ENCODE results near the gene ANKRD29.

The ANKRD29 gene

DNA sequence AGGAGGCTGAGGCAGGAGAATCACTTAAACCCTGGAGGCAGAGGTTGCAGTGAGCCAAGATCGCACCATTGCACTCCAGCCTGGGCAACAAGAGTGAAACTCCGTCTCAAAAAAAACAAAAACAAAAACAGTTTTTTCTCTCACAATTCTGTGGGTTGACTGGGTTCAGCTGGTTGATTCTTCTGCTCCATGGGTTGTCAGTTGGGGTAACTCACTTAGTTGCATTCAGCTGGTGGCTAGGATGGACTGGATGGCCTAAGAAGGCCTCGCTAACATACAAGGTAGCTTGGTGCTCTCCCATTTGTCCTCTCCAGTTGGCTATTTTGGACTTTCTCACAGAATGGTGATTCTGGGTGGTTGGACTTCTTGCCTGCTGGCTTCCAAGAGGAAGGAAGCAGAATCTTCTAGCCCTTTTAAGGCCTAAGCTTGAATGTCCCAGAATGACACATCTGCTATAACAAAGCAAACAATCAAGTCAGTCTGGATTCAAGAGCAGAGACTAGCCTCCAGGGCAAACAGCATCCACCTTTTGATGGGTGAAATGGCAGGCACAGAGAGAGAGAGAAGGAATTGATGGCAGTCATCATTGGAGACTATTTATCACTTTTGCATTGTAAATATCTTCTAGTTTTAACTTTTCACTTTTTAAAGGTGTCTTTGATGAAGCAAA, 44.4 kb upstream of the ANKRD29 start:
- no peak for DNase-seq (ENCODE audit: extremely low read depth, insufficient read length)
- Histone ChIP-seq H3K27me3 (replicated peaks; ENCODE audit: control insufficient read depth, insufficient read depth, low read length) (no peaks in the 10 kb centered on the region), H3K4me3 (replicated peaks; ENCODE audit: low read depth, low read length) (no peak overlapping the region), H3K36me3 (ENCODE audit: control insufficient read depth, insufficient read depth, low read length) (no peaks in the 10 kb centered on the region)
- TF ChIP-seq, protein P1, sequence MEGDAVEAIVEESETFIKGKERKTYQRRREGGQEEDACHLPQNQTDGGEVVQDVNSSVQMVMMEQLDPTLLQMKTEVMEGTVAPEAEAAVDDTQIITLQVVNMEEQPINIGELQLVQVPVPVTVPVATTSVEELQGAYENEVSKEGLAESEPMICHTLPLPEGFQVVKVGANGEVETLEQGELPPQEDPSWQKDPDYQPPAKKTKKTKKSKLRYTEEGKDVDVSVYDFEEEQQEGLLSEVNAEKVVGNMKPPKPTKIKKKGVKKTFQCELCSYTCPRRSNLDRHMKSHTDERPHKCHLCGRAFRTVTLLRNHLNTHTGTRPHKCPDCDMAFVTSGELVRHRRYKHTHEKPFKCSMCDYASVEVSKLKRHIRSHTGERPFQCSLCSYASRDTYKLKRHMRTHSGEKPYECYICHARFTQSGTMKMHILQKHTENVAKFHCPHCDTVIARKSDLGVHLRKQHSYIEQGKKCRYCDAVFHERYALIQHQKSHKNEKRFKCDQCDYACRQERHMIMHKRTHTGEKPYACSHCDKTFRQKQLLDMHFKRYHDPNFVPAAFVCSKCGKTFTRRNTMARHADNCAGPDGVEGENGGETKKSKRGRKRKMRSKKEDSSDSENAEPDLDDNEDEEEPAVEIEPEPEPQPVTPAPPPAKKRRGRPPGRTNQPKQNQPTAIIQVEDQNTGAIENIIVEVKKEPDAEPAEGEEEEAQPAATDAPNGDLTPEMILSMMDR (IDR thresholded peaks at IDR 0.05; ENCODE audit: insufficient read depth, low read length, poor library complexity, severe bottlenecking), result no peak

DNA sequence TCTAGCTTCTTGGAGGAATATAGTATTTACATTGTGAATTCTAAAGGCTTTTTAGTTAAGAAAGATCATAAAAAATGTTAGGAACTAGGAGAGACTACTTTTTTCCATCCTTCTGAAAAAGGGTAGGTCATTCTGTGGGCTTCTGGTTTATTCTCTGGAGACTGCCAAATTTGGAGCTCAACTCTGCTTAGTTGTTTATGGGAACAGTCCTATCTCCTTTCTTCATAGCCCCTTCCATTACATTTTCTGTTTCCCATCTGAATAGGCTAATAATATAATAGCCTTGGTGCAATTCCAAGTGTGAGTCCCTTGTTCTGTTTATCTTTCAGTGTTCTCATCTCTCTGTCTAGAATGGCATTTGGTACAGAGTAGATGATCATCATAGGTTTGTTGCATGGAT, 42.1 kb upstream of the ANKRD29 start:
- Histone ChIP-seq H3K36me3 (ENCODE audit: control insufficient read depth, insufficient read depth, low read length) (no peaks in the 10 kb centered on the region), H3K27me3 (replicated peaks; ENCODE audit: control insufficient read depth, insufficient read depth, low read length) (no peaks in the 10 kb centered on the region), H3K4me3 (replicated peaks; ENCODE audit: low read depth, low read length) (no peak overlapping the region)
- TF ChIP-seq, protein P1 (IDR thresholded peaks at IDR 0.05; ENCODE audit: insufficient read depth, low read length, poor library complexity, severe bottlenecking), result no peak
- no peak for DNase-seq (ENCODE audit: extremely low read depth, insufficient read length)

DNA sequence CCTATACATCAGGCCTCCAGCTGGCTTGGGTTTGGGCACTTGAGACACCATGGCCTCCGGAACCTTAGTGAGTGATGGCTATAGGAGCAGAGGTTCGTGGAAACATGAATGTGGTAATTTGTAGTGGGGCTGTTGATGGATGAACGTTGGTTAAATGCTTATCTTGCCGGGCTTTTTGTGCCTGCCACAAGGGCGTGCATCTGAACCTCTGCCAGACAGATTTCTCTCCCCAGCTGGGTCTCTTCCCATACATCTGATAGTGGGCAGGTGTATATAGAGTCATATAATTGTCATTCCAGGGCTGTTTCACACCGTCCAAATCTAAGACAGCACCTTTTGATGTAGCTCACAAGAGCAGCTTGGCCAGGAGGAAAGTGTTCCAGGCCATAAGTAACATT, 41.3 kb upstream of the ANKRD29 start:
- Histone ChIP-seq H3K4me3 (replicated peaks; ENCODE audit: low read depth, low read length) (no peak overlapping the region), H3K36me3 (ENCODE audit: control insufficient read depth, insufficient read depth, low read length) (no peaks in the 10 kb centered on the region), H3K27me3 (replicated peaks; ENCODE audit: control insufficient read depth, insufficient read depth, low read length) (no peaks in the 10 kb centered on the region)
- TF ChIP-seq, protein P1 (IDR thresholded peaks at IDR 0.05; ENCODE audit: insufficient read depth, low read length, poor library complexity, severe bottlenecking), result no peak
- no peak for DNase-seq (ENCODE audit: extremely low read depth, insufficient read length)

DNA sequence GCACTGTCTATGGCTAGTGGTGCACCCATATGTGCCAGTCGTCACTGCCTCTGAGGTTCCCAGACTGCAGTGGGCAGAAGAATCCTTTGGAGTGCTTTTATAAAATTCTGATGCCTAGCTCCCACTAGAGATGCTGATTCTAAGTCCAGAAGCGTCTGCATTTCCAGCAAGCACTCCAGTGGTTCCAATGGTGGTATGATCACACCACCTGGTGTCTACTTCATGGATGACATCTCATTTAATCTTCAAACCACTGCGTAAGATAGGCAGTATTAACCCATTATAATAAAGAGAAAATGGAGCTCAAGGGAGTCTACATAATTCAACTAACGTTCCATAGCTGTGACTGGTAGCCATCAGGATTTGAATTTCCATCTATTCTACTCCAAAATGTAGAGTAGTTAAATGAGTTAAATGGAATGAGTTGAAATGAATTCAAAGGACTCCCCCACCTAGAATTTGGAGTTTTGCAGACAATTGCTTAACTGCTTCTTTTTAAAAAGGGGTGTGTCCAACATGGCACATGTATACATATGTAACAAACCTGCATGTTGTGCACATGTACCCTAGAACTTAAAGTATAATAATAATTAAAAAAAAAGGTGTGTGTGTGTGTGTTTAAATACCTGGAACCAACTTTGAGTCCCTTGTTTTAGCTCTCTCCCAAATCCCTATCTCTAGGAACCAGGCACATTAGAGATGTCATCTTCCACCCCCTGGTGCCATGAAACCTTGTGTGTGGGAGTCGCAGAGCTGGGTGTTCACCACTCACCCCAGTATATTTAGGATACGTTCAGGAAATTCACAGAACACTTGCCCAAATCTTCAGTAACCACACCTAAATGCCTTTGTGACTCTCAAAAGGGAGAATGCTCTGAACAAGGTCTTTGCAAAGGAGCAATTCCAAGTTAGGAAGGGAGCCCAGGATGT, 40.6 kb upstream of the ANKRD29 start:
- Histone ChIP-seq H3K27me3 (replicated peaks; ENCODE audit: control insufficient read depth, insufficient read depth, low read length) (no peaks in the 10 kb centered on the region), H3K4me3 (replicated peaks; ENCODE audit: low read depth, low read length) (no peak overlapping the region), H3K36me3 (ENCODE audit: control insufficient read depth, insufficient read depth, low read length) (no peaks in the 10 kb centered on the region)
- TF ChIP-seq, protein P1 (IDR thresholded peaks at IDR 0.05; ENCODE audit: insufficient read depth, low read length, poor library complexity, severe bottlenecking), result peak; percentile 47
- no peak for DNase-seq (ENCODE audit: extremely low read depth, insufficient read length)

DNA sequence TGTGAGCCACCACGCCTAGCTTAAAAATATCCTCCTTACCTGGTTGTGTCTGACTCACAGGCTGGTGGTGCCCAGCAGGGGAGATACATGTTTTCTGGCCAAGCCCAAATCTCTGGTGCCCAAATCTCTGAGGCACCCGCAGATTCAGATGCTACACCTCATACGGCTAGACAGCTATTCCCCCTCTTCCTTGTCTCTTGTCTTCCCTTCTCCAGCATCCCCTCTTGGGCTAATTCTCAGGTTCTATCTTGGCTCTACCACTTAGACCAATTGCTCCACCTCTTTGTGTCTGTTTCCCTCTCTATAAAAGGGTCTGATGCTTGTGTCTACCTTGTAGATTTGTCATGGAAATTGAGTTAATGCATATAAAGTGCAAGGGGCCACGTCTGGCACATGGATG, 39.9 kb upstream of the ANKRD29 start:
- no peaks in the 10 kb centered on the region for H3K36me3 ChIP-seq (ENCODE audit: control insufficient read depth, insufficient read depth, low read length)
- TF ChIP-seq, protein P1 (IDR thresholded peaks at IDR 0.05; ENCODE audit: insufficient read depth, low read length, poor library complexity, severe bottlenecking), result no peak
- H3K27me3 ChIP-seq (replicated peaks; ENCODE audit: control insufficient read depth, insufficient read depth, low read length), result no peaks in the 10 kb centered on the region
- H3K4me3 ChIP-seq (replicated peaks; ENCODE audit: low read depth, low read length), result no peak overlapping the region
- DNase-seq (ENCODE audit: extremely low read depth, insufficient read length), result no peak
